AG04450 (cell line): ENCODE data around the gene RASAL3. TPM values are rescaled to one million over a fixed set of nuclear protein-coding genes. Genes with fewer than 3 reads are reported as not detected.

Experiments
- CTCF ChIA-PET: fragments of 300-600, 350-600 bp; formaldehyde crosslinking; extraction: SDS; loops from one replicate; lab custom pipeline; 2022; ENCODE audit warnings: antibody characterized with exemption, inconsistent platforms; lab: Charles Lee
- POLR2A ChIA-PET: fragments of 350-600 bp; formaldehyde crosslinking; extraction: SDS; loops from one replicate; lab custom pipeline; 2021; ENCODE audit warnings: antibody characterized with exemption, inconsistent platforms; lab: Yijun Ruan, JAX
- DNase-seq: peaks from one replicate; pipeline ENCODE4 v3.0.0-alpha.2; 2011; ENCODE audit warnings: low read depth, low spot score
- H3K27ac ChIP-seq: one replicate; pipeline ENCODE4 v1.5.1; 2012; ENCODE audit warnings: low read depth, low read length, control low read depth
- H3K27me3 ChIP-seq: one replicate; pipeline ENCODE4 v1.6.0; 2012; ENCODE audit warnings: low read length; ENCODE audit not compliant: control insufficient read depth, insufficient read depth
- H3K4me3 ChIP-seq: 2 replicates; pipeline ENCODE4 v1.5.1; 2011; ENCODE audit warnings: mild to moderate bottlenecking, low read depth, low read length, control low read depth
- H3K9me3 ChIP-seq: 2 replicates; pipeline ENCODE4 v1.5.1; 2012; ENCODE audit warnings: low read length; ENCODE audit not compliant: control insufficient read depth, insufficient read depth
- CTCF ChIP-seq: IDR thresholded peaks from 2 replicates; pipeline ENCODE4 v1.5.1; 2011; ENCODE audit warnings: low read depth, low read length, control low read depth, inconsistent platforms
- polyA plus RNA-seq: library from polyadenylated mRNA; depleted of rRNA; stranded (reverse); fragments of >200 nt; gene quantifications from 2 replicates; pipeline ENCODE4 v1.2.3, GENCODE V29; 2011

RASAL3 gene
- polyA plus RNA-seq, 1 experiment = 0.21 TPM

DNA sequence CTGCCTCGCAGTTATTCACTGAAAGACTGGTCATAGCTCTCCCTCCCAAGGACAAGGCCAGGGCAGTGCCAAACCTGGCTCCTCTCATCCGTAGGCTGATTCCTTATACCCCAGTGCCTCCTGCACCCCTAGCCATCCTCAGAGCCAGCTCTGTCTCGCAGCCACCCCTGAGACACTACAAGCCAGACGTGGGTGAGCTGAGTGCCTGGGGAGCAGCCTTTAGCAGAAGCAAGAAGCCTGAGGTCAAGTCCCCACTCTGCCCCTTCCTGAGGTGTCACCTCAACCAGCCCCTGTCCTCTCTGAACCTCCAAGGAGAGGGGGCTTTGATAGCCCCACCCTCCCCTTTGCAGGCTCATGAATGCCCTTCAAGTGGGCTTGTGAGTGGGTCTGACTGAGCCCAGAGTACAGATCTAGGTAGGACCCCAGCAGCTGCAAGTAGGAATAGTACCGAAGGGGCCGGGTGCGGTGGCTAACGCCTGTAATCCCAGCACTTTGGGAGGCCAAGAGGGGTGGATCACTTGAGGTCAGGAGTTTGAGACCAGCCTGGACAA lies 30.8 kb downstream of the RASAL3 start:
- Histone ChIP-seq H3K4me3 (peak overlapping the region; percentile 64), H3K27ac (peak overlapping the region; percentile 94), H3K9me3 (no peaks in the 10 kb centered on the region; the same call in 1 of the 2 replicates), H3K27me3 (no peaks in the 10 kb centered on the region)
- ChIA-PET POLR2A (interaction anchor here (0.8 to 2.4 kb wide), 5 partner anchors 12 to 168 kb away, joined by 3 to 15 read pairs (median 8); partner anchors contain the start of genes AKAP8 and AKAP8L), CTCF (interaction anchor here (1.1 kb wide), 1 partner anchor 256 kb away, joined by 3 read pairs; no protein-coding TSS in a partner anchor)
- DNase-seq = no peak
- TF ChIP-seq CTCF = no peak

DNA sequence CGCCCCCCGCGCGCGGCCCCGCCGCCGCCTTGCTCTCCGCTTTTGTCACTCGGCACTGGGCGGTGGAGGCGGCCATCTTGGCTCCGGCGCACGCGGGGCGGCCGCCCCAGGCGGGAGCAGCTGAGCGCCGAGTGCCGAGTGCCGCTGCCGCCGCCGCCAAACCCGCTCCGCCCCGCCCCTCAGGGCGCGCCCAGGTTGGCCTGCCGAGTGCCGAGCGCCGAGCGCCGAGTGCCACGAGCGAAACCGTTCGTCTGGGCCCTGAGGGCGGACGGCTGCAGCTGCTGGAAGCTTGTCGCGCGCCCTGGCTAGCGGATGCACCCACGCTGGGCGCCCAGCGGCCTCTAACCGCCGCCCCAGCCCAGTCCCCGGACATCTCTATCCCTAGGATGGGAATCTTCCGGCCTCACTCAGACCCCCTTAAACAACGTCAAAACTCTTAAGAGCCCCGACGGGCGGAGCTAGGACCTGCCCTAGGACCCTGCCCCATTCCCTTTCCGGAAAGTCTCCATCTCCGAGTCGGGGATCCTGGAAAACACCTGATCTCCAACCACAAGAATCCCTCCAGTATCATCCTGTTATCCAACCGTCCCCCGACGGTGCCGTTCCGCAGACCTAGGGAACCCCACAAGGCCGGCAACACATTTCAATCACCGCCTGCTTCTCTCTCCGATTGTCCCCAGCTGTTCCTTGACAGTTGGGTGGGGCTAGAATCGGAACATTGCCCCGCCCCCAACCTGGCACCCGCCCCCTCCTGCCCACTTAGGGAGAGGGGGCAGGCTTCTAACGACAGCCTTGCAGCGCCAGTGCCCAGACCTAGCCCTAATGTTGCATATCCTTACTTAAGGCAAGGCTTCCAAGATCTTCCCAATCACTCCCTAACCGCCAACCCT lies 31.5 kb downstream of the RASAL3 start:
- TF ChIP-seq CTCF = no peak
- peak overlapping the region; percentile 94 for H3K27ac ChIP-seq
- POLR2A ChIA-PET = interaction anchor here (1.1 to 2.4 kb wide), 4 partner anchors 11 to 54 kb away, joined by 3 to 15 read pairs (median 8); partner anchors contain the start of genes AKAP8 and AKAP8L
- peak overlapping the region; percentile 64 for H3K4me3 ChIP-seq
- no peaks in the 10 kb centered on the region; the same call in 1 of the 2 replicates for H3K9me3 ChIP-seq
- peak; percentile 72 for DNase-seq
- H3K27me3 ChIP-seq = no peaks in the 10 kb centered on the region
- CTCF ChIA-PET = interaction anchor here (0.6 to 1.1 kb wide), 4 partner anchors 13 to 255 kb away, joined by 3 to 5 read pairs (median 3); partner anchors contain the start of gene AKAP8L

- H3K4me3 ChIP-seq = peak overlapping the region; percentile 82
- H3K9me3 ChIP-seq = peaks cover 5% of the 10 kb centered on the region; the same call in 1 of the 2 replicates
- H3K27ac ChIP-seq = peak overlapping the region; percentile 11
- no peak for TF ChIP-seq CTCF
- H3K27me3 ChIP-seq = no peaks in the 10 kb centered on the region
- POLR2A ChIA-PET = interaction anchor here (1.6 to 2.4 kb wide), 3 partner anchors 13 to 53 kb away, joined by 8 to 15 read pairs (median 8); partner anchors contain the start of genes AKAP8 and AKAP8L
- CTCF ChIA-PET = interaction anchor here (0.6 to 0.8 kb wide), 3 partner anchors 13 to 237 kb away, joined by 3 to 5 read pairs (median 3); partner anchors contain the start of gene AKAP8L
- DNase-seq = no peak
Observed at GRCh38 chr19:15432018-15432494, 32.3 kb downstream of the RASAL3 start.

DNA sequence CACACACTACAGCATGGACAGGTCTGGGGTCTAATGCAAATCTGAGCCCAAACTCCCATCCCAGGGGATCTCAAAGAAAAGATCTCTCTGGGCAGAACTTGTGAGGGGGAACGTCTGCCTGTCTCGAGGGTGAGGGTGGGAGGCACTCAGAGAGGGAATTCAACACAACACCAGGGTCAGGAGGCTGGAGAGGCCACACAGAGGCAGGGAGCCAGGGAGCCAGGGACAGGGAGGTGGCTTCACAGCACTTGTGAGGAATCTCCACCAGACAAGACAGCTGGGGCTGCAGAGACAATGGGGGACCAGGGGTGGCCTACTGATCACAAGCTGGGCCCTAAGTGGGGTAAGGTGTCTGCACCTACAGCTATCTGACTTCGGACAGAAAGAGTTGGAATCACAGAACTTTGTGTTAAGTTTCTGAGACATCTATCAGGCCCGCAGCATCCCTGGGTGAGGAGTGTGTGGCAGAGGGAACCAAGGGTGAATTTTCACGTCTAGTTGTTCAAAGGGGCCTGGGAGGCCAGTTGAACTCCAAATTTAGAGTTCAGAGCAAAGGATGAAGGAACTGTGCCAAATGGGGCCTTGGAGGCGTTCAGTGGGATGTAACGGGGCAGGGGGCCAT lies 32.8 kb downstream of the RASAL3 start:
- CTCF ChIA-PET = no interaction called here

More for the DNA sequence above, 32.8 kb downstream of the RASAL3 start:
- Histone ChIP-seq H3K27me3 (no peaks in the 10 kb centered on the region), H3K9me3 (peaks cover 7% of the 10 kb centered on the region; the same call in 1 of the 2 replicates), H3K4me3 (peak overlapping the region; percentile 82), H3K27ac (peak overlapping the region; percentile 11)
- TF ChIP-seq CTCF = no peak
- no peak for DNase-seq
- POLR2A ChIA-PET = interaction anchor here (2.1 kb wide), 1 partner anchor 13 kb away, joined by 7 read pairs; the partner anchor contains the start of gene AKAP8L
